ENCODE results near the gene S100PBP.
"Not testable (repeated sequence)": the region's sequence is repeated elsewhere in the genome, so short reads cannot be mapped to it uniquely, and the experiment has no call there.

S100PBP gene

GRCh38 chr1:32786856-32787255 is 30.6 kb upstream of the S100PBP start:
- no peak for DNase-seq

DNA sequence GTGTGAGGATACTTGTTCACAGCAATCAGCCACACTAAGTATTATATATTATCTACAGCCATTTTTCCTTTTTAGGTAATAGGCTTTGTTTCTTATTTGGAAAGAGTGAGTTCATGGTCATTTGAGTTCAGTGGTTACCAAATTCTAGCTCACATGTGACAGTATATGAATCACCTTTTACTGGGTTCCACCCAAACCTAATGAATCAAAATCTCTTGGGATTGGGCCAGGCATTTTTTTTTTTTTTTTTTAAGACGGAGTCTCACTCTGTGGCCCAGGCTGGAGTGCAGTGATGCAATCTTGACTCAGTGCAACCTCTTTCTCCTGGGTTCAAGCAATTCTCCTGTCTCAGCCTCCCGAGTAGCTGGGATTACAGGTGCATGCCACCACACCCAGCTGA is 28.1 kb upstream of the S100PBP start:
- not testable (repeated sequence) for DNase-seq

- no peak for DNase-seq
These were observed 25.6 kb upstream of the S100PBP start for GRCh38 chr1:32791881-32792280.

GRCh38 chr1:32795763-32796162 is 21.7 kb upstream of the S100PBP start:
- not testable (repeated sequence) for DNase-seq

- no peak for DNase-seq
These were observed 20.0 kb upstream of the S100PBP start for GRCh38 chr1:32797456-32797855.

GRCh38 chr1:32798191-32798590 is 19.3 kb upstream of the S100PBP start:
- DNase-seq: no peak

DNA sequence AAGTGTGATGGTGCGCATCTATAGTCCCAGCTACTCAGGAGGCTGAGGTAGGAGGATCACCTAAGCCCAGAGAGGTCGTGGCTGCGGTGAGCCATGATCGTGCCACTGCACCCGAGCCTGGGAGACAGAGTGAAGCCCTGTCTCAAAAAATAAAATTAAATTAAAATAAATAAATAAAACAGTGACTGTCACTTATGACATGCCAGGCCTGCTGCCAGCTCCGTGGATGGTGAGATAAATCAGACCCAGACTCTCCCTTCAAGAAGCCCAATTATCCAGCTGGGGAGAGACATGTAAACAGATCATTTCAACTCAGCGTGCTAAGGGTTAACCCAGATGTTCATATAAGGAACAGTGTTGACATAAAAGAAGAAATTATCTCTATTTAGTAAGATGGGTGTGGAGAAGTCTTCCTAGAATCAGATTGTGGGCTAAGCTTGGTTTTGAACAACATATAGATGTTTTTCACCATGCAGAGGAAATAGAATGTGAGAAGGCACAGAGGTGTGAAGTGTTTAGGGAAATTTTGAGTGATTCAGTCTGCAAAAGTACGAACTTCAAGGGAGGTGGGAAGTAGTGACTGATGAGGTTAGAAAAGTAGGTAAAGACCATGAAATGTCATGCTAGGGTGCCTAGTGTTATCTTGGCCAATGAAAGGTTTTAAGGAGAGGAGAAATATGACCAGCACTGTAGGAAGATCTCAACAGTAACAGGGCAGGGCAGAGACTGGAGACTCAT is 18.6 kb upstream of the S100PBP start:
- no peak for DNase-seq

DNA sequence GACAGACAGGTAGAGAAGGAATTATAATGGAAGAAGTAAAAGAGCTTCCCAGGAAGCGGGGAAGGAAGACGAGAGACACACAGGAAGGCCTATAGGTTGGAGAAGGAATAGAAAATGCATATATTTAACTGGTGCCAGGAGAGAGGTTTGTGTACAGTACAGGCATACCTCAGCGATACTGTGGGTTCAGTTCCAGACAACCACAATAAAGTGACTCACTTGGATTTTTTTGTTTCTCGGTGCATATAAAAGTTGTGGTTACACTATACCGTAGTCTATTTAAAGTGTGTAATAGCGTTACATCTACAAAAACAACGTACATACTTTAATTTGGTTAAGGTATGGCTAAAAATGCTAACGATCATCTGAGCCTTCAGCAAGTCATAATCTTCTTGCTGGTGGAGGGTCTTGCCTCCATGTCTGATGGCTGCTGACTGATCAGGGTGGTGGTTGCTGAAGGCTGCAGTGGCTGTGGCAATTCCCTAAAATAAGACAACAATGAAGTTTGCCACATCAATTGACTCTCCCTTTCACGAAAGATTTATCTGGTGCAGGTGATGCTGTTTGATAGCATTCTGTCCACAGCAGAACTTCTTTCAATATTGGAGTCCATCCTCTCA is 16.2 kb upstream of the S100PBP start:
- no peak for DNase-seq

- not testable (repeated sequence) for DNase-seq
These were observed 13.0 kb upstream of the S100PBP start for GRCh38 chr1:32804460-32804859.

GRCh38 chr1:32806290-32806689 is 11.2 kb upstream of the S100PBP start:
- DNase-seq: no peak

DNA sequence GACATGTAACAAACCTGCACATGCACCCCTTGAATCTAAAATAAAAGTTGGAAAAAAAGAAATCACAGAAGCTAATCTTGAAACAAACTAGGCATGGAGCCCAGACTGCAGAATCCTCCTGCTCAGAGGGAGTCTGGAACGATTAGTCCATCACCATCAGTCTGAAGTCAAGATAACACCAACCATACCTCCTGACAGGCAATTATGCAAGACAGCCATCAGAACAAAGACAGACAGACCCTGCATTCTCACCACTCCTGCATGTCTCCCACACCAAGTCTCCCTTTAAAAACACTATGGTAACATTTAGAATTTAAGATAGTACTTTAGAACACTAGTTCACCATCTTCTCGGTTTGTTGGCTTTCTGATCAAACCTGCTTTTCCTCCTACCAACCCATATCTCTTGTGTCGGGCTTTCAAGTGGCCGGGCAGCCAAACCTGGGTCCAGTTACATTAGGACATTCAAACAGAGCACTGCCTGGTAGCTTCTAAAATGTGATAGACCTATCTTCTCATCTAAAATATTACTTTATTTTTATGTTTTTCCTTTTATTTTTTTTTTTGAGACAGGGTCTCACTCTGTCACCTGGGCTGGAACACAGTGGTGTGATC is 10.4 kb upstream of the S100PBP start:
- DNase-seq: no peak

- DNase-seq: no peak
These were observed 8.9 kb upstream of the S100PBP start for GRCh38 chr1:32808580-32808979.

GRCh38 chr1:32810358-32810757 is 7.1 kb upstream of the S100PBP start:
- DNase-seq: no peak

DNA sequence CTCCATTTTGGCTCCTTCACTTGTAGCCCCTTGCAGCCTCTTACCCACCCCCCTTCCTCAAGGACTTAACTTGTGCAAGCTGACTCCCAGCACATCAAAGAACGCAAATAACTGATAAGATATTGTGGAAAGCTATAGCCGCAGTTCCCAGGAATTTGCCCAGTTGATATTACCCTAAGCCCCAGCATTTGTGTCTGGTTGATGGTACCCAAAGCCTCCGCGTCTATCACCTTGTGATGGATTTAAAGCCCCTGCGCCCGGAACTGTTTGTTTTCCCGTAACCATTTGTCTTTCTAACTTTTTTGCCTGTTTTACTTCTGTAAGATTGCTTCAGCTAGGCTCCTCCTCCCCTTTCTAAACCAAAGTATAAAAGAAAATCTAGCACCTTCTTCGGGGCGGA is 6.2 kb upstream of the S100PBP start:
- no peak for DNase-seq

DNA sequence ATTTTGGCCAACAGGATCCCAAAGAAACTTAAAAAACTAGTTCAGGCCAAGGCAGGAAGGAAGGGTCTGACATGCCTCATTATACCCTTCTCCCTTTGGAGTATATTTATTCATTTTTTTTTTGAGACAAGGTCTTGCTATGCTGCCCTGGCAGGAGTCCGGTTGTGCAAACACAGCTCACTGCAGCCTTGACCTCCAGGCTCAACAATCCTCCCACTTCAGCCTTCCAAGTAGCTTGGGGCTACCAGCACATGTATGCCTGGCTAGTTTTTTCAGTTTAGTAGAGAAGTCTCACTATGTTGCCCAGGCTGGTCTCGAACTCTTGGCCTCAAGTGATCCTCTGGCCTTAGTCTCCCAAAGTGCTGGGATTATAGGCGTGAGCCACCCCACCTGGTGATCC is 5.5 kb upstream of the S100PBP start:
- no peak for DNase-seq

- DNase-seq: no peak
These were observed 3.3 kb upstream of the S100PBP start for GRCh38 chr1:32813941-32814739.

DNA sequence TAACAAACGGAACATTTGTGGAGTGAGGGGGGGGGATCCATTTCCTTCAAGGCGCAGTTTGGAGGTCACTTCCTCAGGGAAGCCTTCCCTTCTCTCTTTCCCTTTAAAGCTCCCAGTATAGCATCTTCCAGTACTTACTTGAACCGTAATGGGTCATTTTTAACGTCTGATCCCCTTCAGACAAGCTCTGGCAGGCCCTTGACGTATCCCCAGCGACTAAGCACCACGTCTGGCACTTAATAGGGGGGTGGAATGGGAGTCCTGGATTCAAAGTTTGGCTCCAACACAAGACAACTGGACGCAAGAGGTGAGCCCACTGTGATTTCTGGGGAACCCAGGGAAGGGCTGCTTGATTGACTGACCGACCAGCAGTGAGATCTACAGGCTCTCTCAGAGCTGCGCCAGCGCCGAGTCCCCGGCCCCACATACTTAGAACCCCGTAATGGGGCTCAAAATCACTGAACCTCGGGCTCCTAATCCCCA is 736 bp upstream of the S100PBP start:
- DNase-seq: no peak

DNA sequence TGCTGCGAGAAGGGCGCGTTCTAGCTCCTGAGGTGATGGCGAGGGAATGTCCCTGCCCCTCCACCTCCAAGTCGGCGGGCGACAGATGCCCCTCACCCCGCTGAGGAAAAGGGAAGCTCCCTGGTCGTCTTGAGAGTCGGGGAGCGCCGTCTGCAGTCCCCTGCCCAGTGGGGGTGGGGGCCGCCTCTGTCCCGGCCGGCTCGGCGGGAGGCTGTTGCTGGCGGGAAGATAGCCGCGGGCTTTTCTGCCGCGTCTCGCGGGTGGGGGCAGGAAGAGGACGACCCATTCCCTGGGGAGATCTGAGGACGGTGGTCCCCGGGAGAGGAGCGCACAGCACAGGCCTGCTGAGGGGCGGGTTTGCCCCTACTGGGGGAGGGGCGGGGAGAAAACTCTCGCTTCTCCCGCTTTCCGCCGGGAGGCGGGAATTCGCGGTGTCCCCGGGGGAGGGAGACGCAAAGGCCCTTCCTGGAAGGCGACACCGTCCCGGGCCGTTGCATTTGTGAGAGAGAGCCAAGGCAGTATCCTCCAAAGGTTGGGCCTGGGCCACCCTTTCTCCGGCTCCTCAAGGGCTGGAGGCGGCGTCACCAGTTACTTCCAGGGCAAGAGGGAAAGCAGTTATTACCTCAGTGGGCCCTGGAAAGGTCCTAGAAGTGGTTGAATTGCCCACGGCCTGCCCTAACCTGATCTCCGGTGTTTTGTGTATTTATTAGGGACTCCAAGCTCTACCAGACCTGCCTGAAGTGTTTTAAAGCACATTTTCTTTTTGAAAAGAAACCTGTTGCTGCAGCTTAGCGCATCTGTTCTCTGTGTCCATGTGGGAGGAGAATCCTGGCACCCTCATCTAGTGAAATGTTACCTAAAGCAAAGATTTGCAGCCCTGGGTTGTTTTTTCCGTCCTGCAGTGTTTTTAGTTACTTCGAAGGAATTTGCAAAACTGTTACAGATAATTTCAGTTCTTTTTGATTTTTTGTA is 648 bp downstream of the S100PBP start:
- peak; percentile 52 for DNase-seq

GRCh38 chr1:32818804-32819541 is 1.5 kb downstream of the S100PBP start:
- no peak for DNase-seq

GRCh38 chr1:32825181-32825580 is 7.7 kb downstream of the S100PBP start:
- DNase-seq: no peak

DNA sequence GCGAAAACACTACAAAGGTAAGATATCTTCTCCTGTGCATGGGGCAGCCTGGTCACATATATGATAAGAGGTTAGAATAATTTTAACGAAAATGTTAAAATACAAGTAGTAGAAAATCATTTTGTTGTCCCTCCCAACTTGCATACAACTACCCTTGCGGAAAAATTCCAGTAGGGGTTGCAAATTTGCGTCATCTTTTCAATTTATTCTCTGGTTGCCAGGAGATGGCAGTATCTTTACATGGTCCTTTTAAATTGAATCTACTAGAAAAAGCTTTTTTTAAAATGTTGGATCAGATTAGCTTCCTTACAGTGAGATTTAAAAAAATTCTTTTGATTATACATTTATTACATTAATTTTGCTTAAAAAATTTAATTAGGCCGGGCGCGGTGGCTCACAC is 10.9 kb downstream of the S100PBP start:
- DNase-seq: no peak

Measured in NCI-H446 treated with DMSO at 0.1 percent for 48 hours (cell line).